ACC112 (cell line): ENCODE data around the gene REG3G.
"Not testable (repeated sequence)": the region's sequence is repeated elsewhere in the genome, so short reads cannot be mapped to it uniquely, and the experiment has no call there.

Experiments used
- H2AFZ ChIP-seq: fragments of 200-600 bp; sonication (generic); one replicate; pipeline ENCODE4 v1.6.0; 2017; ENCODE audit warnings: antibody characterized with exemption, low read length; ENCODE audit not compliant: unreplicated experiment
- H3K27ac ChIP-seq: fragments of 200-600 bp; sonication (generic); 2 replicates; pipeline ENCODE4 v1.5.1; 2014; ENCODE audit warnings: low read depth, mild to moderate bottlenecking, antibody characterized with exemption, low read length, moderate library complexity
- H3K27me3 ChIP-seq: fragments of 200-600 bp; sonication (generic); 2 replicates; pipeline ENCODE4 v1.6.1; 2014; ENCODE audit warnings: mild to moderate bottlenecking, antibody characterized with exemption, low read length, moderate library complexity, mixed read lengths; ENCODE audit not compliant: insufficient read depth
- H3K36me3 ChIP-seq: fragments of 200-600 bp; sonication (generic); 2 replicates; pipeline ENCODE4 v1.6.1; 2016; ENCODE audit warnings: mild to moderate bottlenecking, antibody characterized with exemption, low read length, moderate library complexity, mixed read lengths; ENCODE audit not compliant: insufficient read depth
- H3K4me1 ChIP-seq: fragments of 200-600 bp; sonication (generic); one replicate; pipeline ENCODE4 v1.6.1; 2016; ENCODE audit warnings: low read length, mixed read lengths; ENCODE audit not compliant: insufficient read depth, unreplicated experiment, control insufficient read depth
- H3K4me3 ChIP-seq: fragments of 200-600 bp; sonication (generic); 2 replicates; pipeline ENCODE4 v1.5.1; 2014; ENCODE audit warnings: mild to moderate bottlenecking, low read depth, low read length
- H3K79me2 ChIP-seq: fragments of 200-600 bp; sonication (generic); one replicate; pipeline ENCODE4 v1.6.0; 2016; ENCODE audit warnings: low read length; ENCODE audit not compliant: control insufficient read depth, unreplicated experiment, insufficient read depth

Gene REG3G

DNA sequence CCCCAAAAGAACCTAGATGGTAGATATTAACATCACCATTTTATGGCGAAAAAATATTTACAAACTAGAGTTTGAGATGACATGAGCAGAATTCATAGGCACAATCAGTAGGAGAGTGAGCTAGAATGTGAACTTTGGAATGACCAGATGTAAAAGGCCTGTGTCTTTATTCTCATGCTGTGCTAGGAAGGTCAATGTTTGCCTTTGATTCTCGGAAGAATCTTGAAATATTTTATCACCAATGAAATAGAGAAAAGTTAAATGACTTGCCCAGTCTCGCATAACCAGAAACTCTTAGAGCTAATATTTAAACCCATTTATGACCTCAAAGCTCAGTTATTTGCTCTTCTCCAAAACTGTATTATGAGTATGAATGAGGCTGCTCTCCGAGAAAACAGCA lies 9.2 kb upstream of the REG3G start:
- Histone ChIP-seq H3K36me3 (no peaks in the 10 kb centered on the region), H3K79me2 (no peaks in the 10 kb centered on the region), H2AFZ (no peak overlapping the region), H3K4me1 (no peaks in the 10 kb centered on the region), H3K27ac (no peak overlapping the region), H3K4me3 (no peak overlapping the region), H3K27me3 (no peaks in the 10 kb centered on the region)

DNA sequence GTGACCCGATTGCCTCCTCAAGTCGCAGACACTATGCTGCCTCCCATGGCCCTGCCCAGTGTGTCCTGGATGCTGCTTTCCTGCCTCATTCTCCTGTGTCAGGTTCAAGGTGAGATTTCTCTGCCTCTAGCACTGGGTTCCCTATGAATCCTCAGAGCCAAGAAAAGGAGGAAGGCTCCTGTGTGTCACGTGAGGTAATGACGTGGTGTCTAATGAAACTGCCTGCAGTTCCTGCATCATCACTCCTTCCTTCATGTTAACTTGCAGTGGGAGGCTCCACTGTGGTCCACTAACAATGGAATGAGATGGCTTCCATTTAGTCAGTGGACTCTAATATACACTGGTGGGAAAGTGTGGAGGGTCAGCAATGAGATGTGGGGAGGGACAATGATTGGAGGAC lies 559 bp downstream of the REG3G start:
- Histone ChIP-seq H3K27ac (no peak overlapping the region), H3K36me3 (no peaks in the 10 kb centered on the region), H3K27me3 (no peaks in the 10 kb centered on the region), H3K4me3 (no peak overlapping the region), H2AFZ (no peak overlapping the region), H3K79me2 (no peaks in the 10 kb centered on the region), H3K4me1 (no peaks in the 10 kb centered on the region)

DNA sequence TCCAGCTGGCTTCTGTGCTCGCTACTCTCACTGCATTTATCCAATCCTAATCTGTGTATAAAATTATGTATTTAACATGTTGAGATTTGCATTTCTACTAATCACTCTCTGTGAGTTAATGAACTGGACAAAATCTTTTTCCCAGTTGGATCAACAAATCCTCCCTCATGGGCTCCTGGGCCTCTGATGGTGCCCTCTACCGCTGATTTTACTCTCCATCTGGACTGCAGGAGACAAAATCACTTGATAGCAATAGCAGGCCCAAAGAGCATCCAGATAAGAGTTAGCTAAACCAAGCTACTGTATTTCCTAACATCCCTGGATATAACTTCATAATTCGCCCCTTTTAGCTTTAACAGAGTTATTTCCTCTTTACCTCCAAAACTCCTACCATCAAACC lies 14.4 kb downstream of the REG3G start:
- Histone ChIP-seq H3K4me1 (no peaks in the 10 kb centered on the region), H3K36me3 (no peaks in the 10 kb centered on the region), H3K27ac (no peak overlapping the region), H2AFZ (no peak overlapping the region), H3K4me3 (no peak overlapping the region), H3K27me3 (no peaks in the 10 kb centered on the region), H3K79me2 (no peaks in the 10 kb centered on the region)

DNA sequence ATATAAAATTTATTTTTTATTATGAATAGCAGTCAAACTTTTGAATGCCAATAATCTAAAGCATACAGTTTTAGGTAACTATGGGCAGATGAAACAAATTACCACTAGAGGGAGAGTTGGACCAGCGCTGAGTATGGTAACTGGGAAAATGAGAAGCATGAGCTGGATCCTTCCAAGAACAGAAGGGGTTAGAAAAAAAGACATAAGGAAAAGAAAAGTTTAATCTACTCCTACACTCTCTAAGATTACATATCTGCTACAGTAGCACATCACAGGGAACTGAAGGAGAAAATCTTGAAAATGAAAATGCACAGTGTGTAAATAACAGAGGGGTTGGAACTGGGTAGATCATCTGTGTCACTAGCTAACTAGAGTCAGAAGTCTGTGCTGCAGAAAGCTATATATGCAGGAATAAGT lies 15.5 kb downstream of the REG3G start:
- Histone ChIP-seq H3K36me3 (no peaks in the 10 kb centered on the region), H3K79me2 (no peaks in the 10 kb centered on the region), H2AFZ (no peak overlapping the region), H3K27me3 (no peaks in the 10 kb centered on the region), H3K27ac (no peak overlapping the region), H3K4me1 (no peaks in the 10 kb centered on the region), H3K4me3 (no peak overlapping the region)

- not testable (repeated sequence) for H3K4me1 ChIP-seq, H3K27ac ChIP-seq, H3K36me3 ChIP-seq, H3K4me3 ChIP-seq, H3K79me2 ChIP-seq, H3K27me3 ChIP-seq, H2AFZ ChIP-seq
Observed at GRCh38 chr2:79053486-79053885, 28.0 kb downstream of the REG3G start.

DNA sequence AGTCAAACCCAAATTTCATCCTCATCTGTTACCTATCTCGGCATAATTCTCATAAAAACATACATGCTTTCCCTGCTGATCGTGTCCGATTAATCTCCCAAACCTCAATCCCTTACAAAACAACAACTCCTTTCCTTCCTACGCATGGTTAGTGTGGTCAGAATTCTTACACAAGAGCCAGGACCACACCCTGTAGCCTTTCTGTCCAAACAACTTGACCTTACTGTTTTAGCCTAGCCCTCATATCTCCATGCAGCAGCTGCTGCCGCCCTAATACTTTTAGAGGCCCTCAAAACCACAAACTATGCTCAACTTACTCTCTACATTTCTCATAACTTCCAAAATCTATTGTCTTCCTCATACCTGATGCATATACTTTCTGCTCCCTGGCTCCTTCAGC lies 29.3 kb downstream of the REG3G start:
- not testable (repeated sequence) for H2AFZ ChIP-seq, H3K27ac ChIP-seq, H3K36me3 ChIP-seq, H3K4me3 ChIP-seq, H3K79me2 ChIP-seq, H3K27me3 ChIP-seq, H3K4me1 ChIP-seq

- no peak overlapping the region for H3K27ac ChIP-seq
- no peak overlapping the region for H3K4me3 ChIP-seq
- no peak overlapping the region for H2AFZ ChIP-seq
- no peaks in the 10 kb centered on the region for H3K4me1 ChIP-seq
- H3K36me3 ChIP-seq, result no peaks in the 10 kb centered on the region
- H3K27me3 ChIP-seq, result no peaks in the 10 kb centered on the region
- H3K79me2 ChIP-seq, result no peaks in the 10 kb centered on the region
Observed at GRCh38 chr2:79065201-79065600, 39.7 kb downstream of the REG3G start.

GRCh38 chr2:79071078-79071477 lies 45.6 kb downstream of the REG3G start:
- Histone ChIP-seq H3K4me3 (no peak overlapping the region), H3K27ac (no peak overlapping the region), H3K4me1 (no peaks in the 10 kb centered on the region), H3K27me3 (no peaks in the 10 kb centered on the region), H2AFZ (no peak overlapping the region), H3K79me2 (no peaks in the 10 kb centered on the region), H3K36me3 (no peaks in the 10 kb centered on the region)
